Cardiac fibroblast (primary cell): ENCODE results near the gene TCF3.
"Not testable (repeated sequence)": the region's sequence is repeated elsewhere in the genome, so short reads cannot be mapped to it uniquely, and the experiment has no call there.

Experiments used
- DNase-seq, 2 donors: peaks; one replicate each; pipeline versions ENCODE4 v3.0.0 to v3.0.0-alpha.2; 2010; ENCODE audit warnings: low read depth in 2 of 2
- H3K4me3 ChIP-seq, 2 donors: replicated peaks in 1 of 2; 1 replicate in 1 of 2; 2 replicates in 1 of 2; pipeline ENCODE4 v1.5.1; 2011; ENCODE audit warnings: low read depth in 2 of 2, low read length in 2 of 2, mild to moderate bottlenecking in 2 of 2, moderate library complexity in 1 of 2
- TF ChIP-seq, protein P1 (sequence below): IDR thresholded peaks from one replicate; pipeline ENCODE4 v1.5.1; 2011; ENCODE audit warnings: low read depth, mild to moderate bottlenecking, low read length, inconsistent platforms

The TCF3 gene

DNA sequence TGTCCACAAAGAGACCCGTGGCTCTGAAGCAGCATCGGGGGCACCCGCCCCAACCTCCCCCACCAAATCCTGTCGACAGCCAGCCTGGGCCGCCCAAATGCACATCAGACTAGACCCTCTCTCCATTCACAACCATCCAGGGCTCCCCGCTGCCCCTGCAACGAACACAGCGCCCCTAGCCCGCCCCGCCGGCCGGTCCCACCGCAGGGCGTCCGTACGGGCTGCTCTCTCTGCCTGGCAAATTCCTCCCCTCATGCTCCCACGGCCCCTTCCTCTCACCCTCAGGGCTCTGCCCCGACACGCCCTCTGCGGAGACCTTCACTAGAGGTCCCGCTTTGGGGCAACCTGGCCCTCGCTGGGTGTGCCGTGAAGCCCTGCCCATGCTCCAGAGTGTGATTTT is 7.1 kb downstream of the TCF3 start:
- H3K4me3 ChIP-seq: no peak overlapping the region
- TF ChIP-seq, protein P1, sequence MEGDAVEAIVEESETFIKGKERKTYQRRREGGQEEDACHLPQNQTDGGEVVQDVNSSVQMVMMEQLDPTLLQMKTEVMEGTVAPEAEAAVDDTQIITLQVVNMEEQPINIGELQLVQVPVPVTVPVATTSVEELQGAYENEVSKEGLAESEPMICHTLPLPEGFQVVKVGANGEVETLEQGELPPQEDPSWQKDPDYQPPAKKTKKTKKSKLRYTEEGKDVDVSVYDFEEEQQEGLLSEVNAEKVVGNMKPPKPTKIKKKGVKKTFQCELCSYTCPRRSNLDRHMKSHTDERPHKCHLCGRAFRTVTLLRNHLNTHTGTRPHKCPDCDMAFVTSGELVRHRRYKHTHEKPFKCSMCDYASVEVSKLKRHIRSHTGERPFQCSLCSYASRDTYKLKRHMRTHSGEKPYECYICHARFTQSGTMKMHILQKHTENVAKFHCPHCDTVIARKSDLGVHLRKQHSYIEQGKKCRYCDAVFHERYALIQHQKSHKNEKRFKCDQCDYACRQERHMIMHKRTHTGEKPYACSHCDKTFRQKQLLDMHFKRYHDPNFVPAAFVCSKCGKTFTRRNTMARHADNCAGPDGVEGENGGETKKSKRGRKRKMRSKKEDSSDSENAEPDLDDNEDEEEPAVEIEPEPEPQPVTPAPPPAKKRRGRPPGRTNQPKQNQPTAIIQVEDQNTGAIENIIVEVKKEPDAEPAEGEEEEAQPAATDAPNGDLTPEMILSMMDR: no peak
- DNase-seq: no peak

DNA sequence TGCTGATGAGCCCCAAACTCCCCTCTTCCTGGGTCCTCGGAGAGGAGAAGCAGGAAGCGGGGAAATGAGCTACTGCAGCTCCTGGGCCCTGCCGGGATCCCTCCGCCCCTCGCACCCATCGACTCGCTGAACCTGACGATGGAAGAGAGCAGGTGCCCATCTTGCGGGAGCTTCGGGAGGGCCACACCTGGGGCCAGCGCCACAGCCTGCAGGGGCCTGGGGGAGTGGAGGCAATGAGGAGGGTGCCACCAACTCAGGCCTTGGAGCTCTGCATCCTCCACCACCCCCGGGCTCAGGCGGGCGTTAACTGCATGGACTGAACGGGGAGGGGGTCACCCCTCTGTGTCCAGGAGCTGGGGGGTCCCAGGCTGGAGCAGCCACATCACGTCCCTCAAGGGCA is 8.3 kb downstream of the TCF3 start:
- no peak overlapping the region for H3K4me3 ChIP-seq
- TF ChIP-seq, protein P1: no peak
- DNase-seq: no peak

DNA sequence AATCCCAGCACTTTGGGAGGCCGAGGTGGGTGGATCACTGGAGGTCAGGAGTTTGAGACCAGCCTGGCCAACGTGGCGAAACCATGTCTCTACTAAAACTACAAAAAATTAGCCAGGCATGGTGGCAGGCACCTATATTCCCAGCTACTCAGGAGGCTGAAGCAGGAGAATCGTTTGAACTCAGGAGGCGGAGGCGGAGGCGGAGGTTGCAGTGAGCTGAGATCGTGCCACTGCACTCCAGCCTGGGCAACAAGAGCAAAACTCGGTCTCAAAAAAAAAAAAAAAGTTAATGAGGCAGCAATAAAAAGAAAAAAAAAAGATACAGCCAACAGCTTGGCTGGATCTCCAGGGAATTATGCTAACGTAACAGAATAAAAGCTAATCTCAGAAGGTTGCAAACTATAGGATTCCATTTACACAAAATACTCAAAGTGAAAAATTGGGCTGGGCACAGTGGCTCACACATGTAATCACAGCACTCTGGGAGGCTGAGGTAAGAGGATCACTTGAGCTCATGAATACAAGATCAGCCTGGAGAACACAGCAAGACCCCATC is 11.4 kb downstream of the TCF3 start:
- H3K4me3 ChIP-seq, DNase-seq: not testable (repeated sequence)

DNA sequence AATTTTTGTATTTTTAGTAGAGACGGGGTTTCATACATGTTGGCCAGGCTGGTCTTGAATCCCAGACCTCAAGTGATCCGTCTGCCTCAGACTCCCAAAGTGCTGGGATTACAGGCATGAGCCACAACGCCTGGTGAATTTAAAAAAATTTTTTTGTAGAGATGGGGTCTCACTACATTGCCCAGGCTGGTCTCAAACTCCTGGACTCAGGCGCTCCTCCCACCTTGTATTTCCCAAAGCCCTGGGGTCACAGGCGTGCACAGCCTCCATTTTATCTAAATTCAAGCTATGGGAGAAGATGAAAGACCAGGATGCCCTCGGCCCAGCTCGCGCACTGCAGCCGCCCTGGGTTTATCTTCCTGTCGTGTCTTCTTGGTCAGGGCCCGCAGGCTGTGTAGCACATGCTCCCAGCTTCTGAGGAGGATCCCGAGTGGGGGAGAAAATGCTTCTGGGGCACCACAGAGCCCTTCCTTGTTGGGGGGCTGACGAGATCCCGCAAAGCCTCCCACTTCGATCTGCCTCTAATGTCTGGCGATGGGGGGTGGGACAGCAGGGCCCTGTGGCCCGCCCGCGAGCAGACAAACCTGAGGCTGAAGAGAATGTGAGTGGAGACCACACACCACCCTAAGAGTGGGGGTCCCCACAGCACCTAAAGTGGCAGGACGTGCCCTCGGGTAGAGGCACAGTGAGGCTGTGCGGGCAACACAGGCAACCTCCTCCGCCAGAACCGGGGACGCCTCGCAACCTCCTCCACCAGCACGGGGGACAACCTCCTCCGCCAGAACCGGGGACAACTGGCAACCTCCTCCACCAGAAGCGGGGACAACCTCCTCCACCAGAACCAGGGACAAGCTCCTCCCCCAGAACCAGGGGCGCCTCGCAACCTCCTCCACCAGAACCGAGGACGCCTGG is 15.8 kb downstream of the TCF3 start:
- no peak for DNase-seq
- H3K4me3 ChIP-seq: no peak overlapping the region
- TF ChIP-seq, protein P1: no peak

DNA sequence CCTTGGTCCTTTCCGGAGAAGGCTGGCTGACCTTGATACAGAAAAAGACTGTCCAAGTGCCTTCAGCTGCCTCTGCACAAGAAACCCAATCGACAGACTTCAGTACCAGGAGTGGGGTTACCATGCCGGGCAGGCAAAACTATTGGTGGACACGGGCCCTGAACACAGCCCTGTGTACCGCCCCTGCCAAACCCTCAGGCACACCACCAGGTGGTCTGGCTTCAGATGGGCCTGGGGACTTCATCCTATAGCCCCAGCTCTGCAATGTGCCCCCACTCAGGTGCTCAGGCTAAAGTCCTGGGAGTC is 17.5 kb downstream of the TCF3 start:
- no peak overlapping the region for H3K4me3 ChIP-seq
- TF ChIP-seq, protein P1: no peak
- no peak for DNase-seq

DNA sequence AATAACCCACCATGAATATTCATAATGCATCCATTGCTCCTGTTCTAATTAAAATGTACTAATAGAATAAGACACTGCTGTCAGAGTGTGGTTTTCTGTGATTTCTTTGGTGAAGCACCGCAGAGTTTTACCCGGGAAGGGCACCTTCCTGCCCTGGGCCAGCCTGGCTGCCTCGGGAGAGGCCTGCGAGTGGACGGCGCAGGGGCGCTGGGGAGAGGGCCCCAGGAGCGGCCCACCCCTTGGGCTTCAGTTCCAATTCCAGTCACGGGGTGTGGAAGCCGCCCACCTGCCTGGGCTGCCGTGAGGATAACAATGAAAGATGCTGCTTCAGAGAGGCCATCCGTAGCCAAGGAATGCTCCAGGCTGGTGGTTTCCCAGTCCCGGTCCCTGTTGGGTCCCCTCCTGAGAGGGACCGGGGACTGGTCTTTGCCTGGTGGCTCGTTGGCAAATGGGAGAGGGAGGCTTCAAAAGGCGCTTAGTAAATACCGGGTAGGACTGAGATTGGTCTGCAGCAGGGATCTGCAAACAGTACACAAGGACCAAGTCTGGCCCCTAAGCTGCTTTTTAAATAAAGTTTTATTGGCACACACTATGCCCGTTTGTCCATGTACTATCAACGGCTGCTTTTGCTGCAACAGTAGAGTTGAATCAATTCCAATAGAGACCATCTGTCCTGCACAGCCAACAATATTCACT is 18.0 kb downstream of the TCF3 start:
- H3K4me3 ChIP-seq: no peak overlapping the region

DNA sequence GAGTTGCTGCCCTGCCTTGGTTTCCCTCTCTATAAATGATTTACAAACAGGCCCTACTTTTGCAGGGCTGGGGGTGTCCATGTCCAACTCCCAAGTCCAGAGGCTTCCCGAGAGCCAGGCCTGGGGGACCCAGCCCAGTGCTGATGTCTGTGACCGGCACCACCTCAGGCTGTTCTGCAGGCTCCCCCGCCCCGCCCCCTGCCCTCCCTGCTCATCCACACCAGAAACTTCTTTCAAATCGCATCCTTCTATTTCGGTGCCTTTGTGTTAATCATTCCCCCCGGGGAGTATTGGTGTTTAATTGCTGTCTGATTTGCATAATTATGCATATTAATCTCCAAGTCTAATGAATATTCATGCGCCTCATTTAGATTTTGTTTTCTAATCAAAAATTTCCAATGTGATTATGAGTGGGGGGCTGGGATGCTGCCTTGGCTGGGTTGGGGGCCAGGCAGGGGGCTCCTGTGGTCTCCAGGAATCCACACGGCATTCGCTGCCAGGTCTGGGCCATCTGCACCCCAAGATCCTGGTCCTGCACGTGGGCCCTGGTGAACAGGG is 19.1 kb downstream of the TCF3 start:
- TF ChIP-seq, protein P1: no peak
- no peak overlapping the region for H3K4me3 ChIP-seq
- no peak for DNase-seq

More for the DNA sequence above, 18.0 kb downstream of the TCF3 start:
- DNase-seq: no peak
- TF ChIP-seq, protein P1: no peak
